ENCODE measurements around the gene COX6B1. TPM values are rescaled to one million over a fixed set of nuclear protein-coding genes. Genes with fewer than 3 reads are reported as not detected.

COX6B1 gene
- total and polyA plus RNA-seq, 12 donors: 1,085 to 5,346 (median 1,407) TPM

DNA sequence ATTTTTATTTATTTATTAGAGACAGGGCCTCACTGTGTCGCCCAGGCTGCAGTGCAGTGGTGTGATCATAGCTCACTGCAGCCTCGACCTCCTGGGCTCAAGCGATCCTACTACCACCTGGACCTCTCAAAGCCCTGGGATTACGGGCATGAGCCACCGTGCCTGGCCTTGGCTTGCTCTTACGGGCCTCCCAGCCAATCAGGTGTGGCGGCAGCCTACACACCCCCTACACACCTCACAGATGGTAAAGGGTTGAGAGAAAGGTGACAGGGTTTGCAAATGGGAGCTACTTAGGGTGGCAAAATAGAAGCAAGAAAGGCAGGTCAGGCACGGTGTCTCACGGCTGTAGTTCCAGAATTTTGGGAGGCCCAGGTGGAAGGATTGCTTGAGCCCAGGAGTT lies 55.2 kb downstream of the COX6B1 start:
- H3K4me1 ChIP-seq: peaks cover 0 to 16% (median 7%) of the 10 kb centered on the region in 9 donors
- intact Hi-C loops (cut with DNase I): no loop called here
- TF ChIP-seq, protein P1, sequence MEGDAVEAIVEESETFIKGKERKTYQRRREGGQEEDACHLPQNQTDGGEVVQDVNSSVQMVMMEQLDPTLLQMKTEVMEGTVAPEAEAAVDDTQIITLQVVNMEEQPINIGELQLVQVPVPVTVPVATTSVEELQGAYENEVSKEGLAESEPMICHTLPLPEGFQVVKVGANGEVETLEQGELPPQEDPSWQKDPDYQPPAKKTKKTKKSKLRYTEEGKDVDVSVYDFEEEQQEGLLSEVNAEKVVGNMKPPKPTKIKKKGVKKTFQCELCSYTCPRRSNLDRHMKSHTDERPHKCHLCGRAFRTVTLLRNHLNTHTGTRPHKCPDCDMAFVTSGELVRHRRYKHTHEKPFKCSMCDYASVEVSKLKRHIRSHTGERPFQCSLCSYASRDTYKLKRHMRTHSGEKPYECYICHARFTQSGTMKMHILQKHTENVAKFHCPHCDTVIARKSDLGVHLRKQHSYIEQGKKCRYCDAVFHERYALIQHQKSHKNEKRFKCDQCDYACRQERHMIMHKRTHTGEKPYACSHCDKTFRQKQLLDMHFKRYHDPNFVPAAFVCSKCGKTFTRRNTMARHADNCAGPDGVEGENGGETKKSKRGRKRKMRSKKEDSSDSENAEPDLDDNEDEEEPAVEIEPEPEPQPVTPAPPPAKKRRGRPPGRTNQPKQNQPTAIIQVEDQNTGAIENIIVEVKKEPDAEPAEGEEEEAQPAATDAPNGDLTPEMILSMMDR (IDR thresholded peaks at IDR 0.05): no peak
- H3K36me3 ChIP-seq: no peaks in the 10 kb centered on the region
- WGBS, 2 donors: 51 to 53% methylated on average over 9 of the region's 9 CpGs
- no peak overlapping the region for H3K27ac ChIP-seq
- H3K27me3 ChIP-seq: peaks cover 0 to 18% (median 10%) of the 10 kb centered on the region in 7 donors
- H3K4me3 ChIP-seq: peak overlapping the region in 6 of 10 donors; percentile 37 to 70 (median 58)
- no peak for DNase-seq
- H3K9me3 ChIP-seq: no peaks in the 10 kb centered on the region
- no peak for ATAC-seq

DNA sequence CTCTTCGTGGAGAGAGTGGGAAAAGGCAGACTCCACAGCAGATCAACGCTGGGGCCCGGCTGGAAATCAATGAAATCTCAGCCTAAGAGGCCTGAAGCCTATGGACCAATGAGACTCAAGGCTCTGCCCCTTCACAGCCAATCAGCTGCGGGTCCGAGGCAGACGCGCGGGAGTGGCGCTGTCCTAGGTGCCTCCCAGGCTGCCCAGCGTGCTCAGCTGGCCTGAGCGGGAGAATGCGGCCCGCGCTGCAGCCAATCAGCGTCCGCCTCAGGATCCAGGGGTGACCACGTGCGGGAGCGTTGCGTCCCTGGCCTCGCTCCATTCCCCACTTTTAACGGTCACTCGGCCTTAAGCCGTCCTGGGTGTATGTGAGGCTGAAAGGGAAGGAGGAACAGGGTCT lies 56.1 kb downstream of the COX6B1 start, which contains the start of gene ZBTB32:
Gene ZBTB32, plus strand, starts transcription at position 341 of the 400 bp plus-strand sequence. CDS start 10,069 bp downstream, outside the sequence.
- Histone ChIP-seq H3K36me3 (no peaks in the 10 kb centered on the region), H3K4me1 (peaks cover 0 to 16% (median 7%) of the 10 kb centered on the region in 9 donors), H3K4me3 (peak within 1 kb of the TSS in 1 of 10 donors; percentile 65), H3K27me3 (peaks cover 0 to 23% (median 10%) of the 10 kb centered on the region in 7 donors), H3K27ac (no peak within 1 kb of the TSS), H3K9me3 (no peaks in the 10 kb centered on the region)
- ATAC-seq (peak in 3 of 8 donors; percentile 31 to 37 (median 36)), DNase-seq (no peak)
- intact Hi-C loops (cut with DNase I): no loop called here
- TF ChIP-seq, protein P1 (IDR thresholded peaks at IDR 0.05): no peak
- 20 to 22% methylated on average over 24 of the region's 24 CpGs for WGBS, 2 donors

Other genes starting within 250 kb of the COX6B1 start
- gene FFAR2, start 200.1 kb upstream of the COX6B1 start, total RNA-seq: 1 to 10 TPM in 1 of 10 donors, under 1 TPM in 8, not detected in 1; 0.17 to 1.4 (median 0.54) TPM
- gene FFAR2, start 200.1 kb upstream of the COX6B1 start, polyA plus RNA-seq: under 1 TPM; 0.10 to 0.15 TPM
- gene KRTDAP, start 157.9 kb upstream of the COX6B1 start, total RNA-seq: not detected
- gene KRTDAP, start 157.9 kb upstream of the COX6B1 start, polyA plus RNA-seq: not detected
- gene DMKN, start 134.7 kb upstream of the COX6B1 start, total RNA-seq: 10 to 100 TPM in 3 of 10 donors, 1 to 10 TPM in 7; 2.0 to 15.7 (median 7.6) TPM
- gene DMKN, start 134.7 kb upstream of the COX6B1 start, polyA plus RNA-seq: 10 to 100 TPM in 1 of 2 donors, 1 to 10 TPM in 1; 7.8 to 32.2 TPM
- gene SBSN, start 120.0 kb upstream of the COX6B1 start, total RNA-seq: not detected
- under 1 TPM in 1 of 2 donors, not detected in 1; 0.20 TPM for gene SBSN, start 120.0 kb upstream of the COX6B1 start, polyA plus RNA-seq
- gene GAPDHS, start 114.9 kb upstream of the COX6B1 start, total RNA-seq: not detected
- not detected for gene GAPDHS, start 114.9 kb upstream of the COX6B1 start, polyA plus RNA-seq
- 100 to 1,000 TPM in 3 of 10 donors, 10 to 100 TPM in 7; 62.8 to 103 (median 74.7) TPM for gene TMEM147, start 102.7 kb upstream of the COX6B1 start, total RNA-seq
- gene TMEM147, start 102.7 kb upstream of the COX6B1 start, polyA plus RNA-seq: 100 to 1,000 TPM in 1 of 2 donors, 10 to 100 TPM in 1; 78.0 to 229 TPM
- gene ATP4A, start 84.7 kb upstream of the COX6B1 start, total RNA-seq: not detected
- gene ATP4A, start 84.7 kb upstream of the COX6B1 start, polyA plus RNA-seq: not detected
- not detected for gene PMIS2, start 62.1 kb upstream of the COX6B1 start, total RNA-seq
- gene PMIS2, start 62.1 kb upstream of the COX6B1 start, polyA plus RNA-seq: not detected
- 1 to 10 TPM; 3.2 to 9.3 (median 4.7) TPM for gene HAUS5, start 35.6 kb upstream of the COX6B1 start, total RNA-seq
- gene HAUS5, start 35.6 kb upstream of the COX6B1 start, polyA plus RNA-seq: 10 to 100 TPM in 1 of 2 donors, 1 to 10 TPM in 1; 4.3 to 14.1 TPM
- 10 to 100 TPM; 43.5 to 57.8 (median 53.2) TPM for gene RBM42, start 19.3 kb upstream of the COX6B1 start, total RNA-seq
- 10 to 100 TPM; 76.3 to 93.1 TPM for gene RBM42, start 19.3 kb upstream of the COX6B1 start, polyA plus RNA-seq
- under 1 TPM in 4 of 10 donors, not detected in 6; 0.26 to 0.55 (median 0.28) TPM for gene ETV2, start 6.6 kb upstream of the COX6B1 start, total RNA-seq
- gene ETV2, start 6.6 kb upstream of the COX6B1 start, polyA plus RNA-seq: 1 to 10 TPM in 1 of 2 donors, under 1 TPM in 1; 0.59 to 1.5 TPM
- gene UPK1A, start 18.2 kb downstream of the COX6B1 start, total RNA-seq: under 1 TPM in 1 of 10 donors, not detected in 9; 0.38 TPM
- gene UPK1A, start 18.2 kb downstream of the COX6B1 start, polyA plus RNA-seq: under 1 TPM in 1 of 2 donors, not detected in 1; 0.03 TPM
- gene ZBTB32, start 56.2 kb downstream of the COX6B1 start, total RNA-seq: under 1 TPM in 1 of 10 donors, not detected in 9; 0.12 TPM
- under 1 TPM in 1 of 2 donors, not detected in 1; 0.03 TPM for gene ZBTB32, start 56.2 kb downstream of the COX6B1 start, polyA plus RNA-seq
- gene KMT2B, start 69.7 kb downstream of the COX6B1 start, total RNA-seq: 10 to 100 TPM; 10.8 to 19.2 (median 14.6) TPM
- 10 to 100 TPM; 15.0 to 28.7 TPM for gene KMT2B, start 69.7 kb downstream of the COX6B1 start, polyA plus RNA-seq
- gene IGFLR1, start 94.1 kb downstream of the COX6B1 start, total RNA-seq: 10 to 100 TPM in 1 of 10 donors, 1 to 10 TPM in 9; 1.1 to 17.1 (median 2.3) TPM
- 10 to 100 TPM in 1 of 2 donors, 1 to 10 TPM in 1; 6.6 to 13.3 TPM for gene IGFLR1, start 94.1 kb downstream of the COX6B1 start, polyA plus RNA-seq
- 10 to 100 TPM; 17.4 to 35.1 (median 20.3) TPM for gene U2AF1L4, start 97.1 kb downstream of the COX6B1 start, total RNA-seq
- 10 to 100 TPM; 11.5 to 57.7 TPM for gene U2AF1L4, start 97.1 kb downstream of the COX6B1 start, polyA plus RNA-seq
- 10 to 100 TPM; 34.8 to 70.7 (median 44.9) TPM for gene PSENEN, start 97.3 kb downstream of the COX6B1 start, total RNA-seq
- 100 to 1,000 TPM in 1 of 2 donors, 10 to 100 TPM in 1; 69.3 to 149 TPM for gene PSENEN, start 97.3 kb downstream of the COX6B1 start, polyA plus RNA-seq
- 1 to 10 TPM; 4.0 to 9.3 (median 4.8) TPM for gene LIN37, start 100.3 kb downstream of the COX6B1 start, total RNA-seq
- gene LIN37, start 100.3 kb downstream of the COX6B1 start, polyA plus RNA-seq: 10 to 100 TPM; 25.2 to 29.4 TPM
- 1,000 to 10,000 TPM in 5 of 10 donors, 100 to 1,000 TPM in 5; 448 to 1,269 (median 1,031) TPM for gene HSPB6, start 108.7 kb downstream of the COX6B1 start, total RNA-seq
- 100 to 1,000 TPM; 387 to 822 TPM for gene HSPB6, start 108.7 kb downstream of the COX6B1 start, polyA plus RNA-seq
- 10 to 100 TPM in 5 of 10 donors, 1 to 10 TPM in 5; 7.0 to 14.7 (median 9.7) TPM for gene PROSER3, start 109.9 kb downstream of the COX6B1 start, total RNA-seq
- gene PROSER3, start 109.9 kb downstream of the COX6B1 start, polyA plus RNA-seq: 1 to 10 TPM; 5.5 to 9.7 TPM
- 1 to 10 TPM; 1.3 to 9.5 (median 5.6) TPM for gene ARHGAP33, start 127.2 kb downstream of the COX6B1 start, total RNA-seq
- gene ARHGAP33, start 127.2 kb downstream of the COX6B1 start, polyA plus RNA-seq: 10 to 100 TPM in 1 of 2 donors, 1 to 10 TPM in 1; 2.2 to 10.1 TPM
- not detected for gene PRODH2, start 164.5 kb downstream of the COX6B1 start, total RNA-seq
- not detected for gene PRODH2, start 164.5 kb downstream of the COX6B1 start, polyA plus RNA-seq
- under 1 TPM in 2 of 10 donors, not detected in 8; 0.07 to 0.12 TPM for gene NPHS1, start 204.2 kb downstream of the COX6B1 start, total RNA-seq
- gene NPHS1, start 204.2 kb downstream of the COX6B1 start, polyA plus RNA-seq: not detected
- gene KIRREL2, start 208.6 kb downstream of the COX6B1 start, total RNA-seq: under 1 TPM in 2 of 10 donors, not detected in 8; 0.12 to 0.35 TPM
- not detected for gene KIRREL2, start 208.6 kb downstream of the COX6B1 start, polyA plus RNA-seq
- gene APLP1, start 220.3 kb downstream of the COX6B1 start, total RNA-seq: 10 to 100 TPM; 13.6 to 63.5 (median 26.0) TPM
- 10 to 100 TPM in 1 of 2 donors, 1 to 10 TPM in 1; 2.7 to 24.2 TPM for gene APLP1, start 220.3 kb downstream of the COX6B1 start, polyA plus RNA-seq